K562 (cell line): ENCODE data around the gene KCNK6. TPM values are rescaled to one million over a fixed set of nuclear protein-coding genes. Genes with fewer than 3 reads are reported as not detected.

Source experiments
- ATAC-seq: fragments of 200-7000 bp; cut with Tn5 transposase; 3 replicates; pipeline ENCODE4 v1.9.1; 2020; ENCODE audit warnings: moderate library complexity
- BruUV-seq: library from RNA; stranded (reverse); fragments of 400-500 nt; replicated peaks from 2 replicates; lab custom pipeline; 2021; lab: Mats Ljungman, UMichigan
- CTCF ChIA-PET: fragments of 300-600 bp; formaldehyde crosslinking; extraction: SDS; loops from one replicate; lab custom pipeline; 2021; ENCODE audit warnings: low intra/inter-chr PET ratio; lab: Yijun Ruan, JAX
- POLR2A ChIA-PET: fragments of 300-600, 350-650 bp; sonication (Branson Sonifier 250); formaldehyde crosslinking; extraction: SDS; loops from one replicate; lab custom pipeline; 2021; ENCODE audit warnings: antibody characterized with exemption, inconsistent platforms; lab: Yijun Ruan, JAX
- DNase-seq, 4 experiments: peaks; one replicate each; pipeline versions ENCODE4 v3.0.0 to v3.0.0-alpha.2; 2011 to 2018; ENCODE audit warnings: low spot score in 3 of 4, mixed read lengths in 3 of 4; ENCODE audit errors: extremely low read depth in 1 of 4
- FAIRE-seq: peaks from 2 replicates; lab custom pipeline; 2011; peaks lifted over from hg19 to GRCh38; lab: Jason Lieb, UNC
- H2AFZ ChIP-seq: 2 replicates; pipeline ENCODE4 v1.6.0; 2011; ENCODE audit warnings: low read depth, low read length, control low read depth, inconsistent platforms
- H3K27ac ChIP-seq: fragments of 200-600 bp; 3 replicates; pipeline ENCODE4 v1.8.0; 2011; ENCODE audit warnings: low read depth, mild to moderate bottlenecking, control low read depth, inconsistent platforms, low read length, moderate library complexity, mixed read lengths; ENCODE audit errors: extremely low read depth
- H3K27me3 ChIP-seq, 2 experiments: fragments of 300-600 bp in 1 of 2; 2 replicates in 1 of 2; 3 replicates in 1 of 2; pipeline versions ENCODE4 v1.6.0 to v1.8.0; 2011; ENCODE audit warnings: inconsistent platforms in 2 of 2, low read length in 2 of 2, mild to moderate bottlenecking in 1 of 2, mixed read lengths in 1 of 2, moderate library complexity in 1 of 2; ENCODE audit not compliant: control insufficient read depth in 2 of 2, insufficient read depth in 2 of 2
- H3K36me3 ChIP-seq: fragments of 300-600 bp; 3 replicates; pipeline ENCODE4 v1.8.0; 2011; ENCODE audit warnings: mild to moderate bottlenecking, low read length, inconsistent platforms; ENCODE audit not compliant: control insufficient read depth, insufficient read depth
- H3K4me1 ChIP-seq, 2 experiments: fragments of 200-600 bp in 1 of 2; replicated peaks in 1 of 2; 2 replicates in 1 of 2; 3 replicates in 1 of 2; pipeline versions ENCODE4 v1.5.1 to v1.8.0; 2011; ENCODE audit warnings: inconsistent platforms in 2 of 2, low read length in 2 of 2, mild to moderate bottlenecking in 1 of 2, mixed read lengths in 1 of 2, moderate library complexity in 1 of 2; ENCODE audit not compliant: control insufficient read depth in 2 of 2, insufficient read depth in 2 of 2
- H3K4me2 ChIP-seq: 2 replicates; pipeline ENCODE4 v1.6.1; 2011; ENCODE audit warnings: low read length, control low read depth, inconsistent platforms, mixed read lengths; ENCODE audit not compliant: insufficient read depth
- H3K4me3 ChIP-seq: fragments of 200-600 bp; sonication (generic), shearing (Covaris generic); 2 replicates; pipeline ENCODE4 v1.5.1; 2016; ENCODE audit warnings: control low read depth, inconsistent platforms
- H3K79me2 ChIP-seq: fragments of 200-600 bp; 3 replicates; pipeline ENCODE4 v1.8.0; 2011; ENCODE audit warnings: low read length, inconsistent platforms; ENCODE audit not compliant: control insufficient read depth, insufficient read depth
- H3K9ac ChIP-seq, 2 experiments: 2 replicates each; pipeline versions ENCODE4 v1.6.0 to v1.6.1; 2011; ENCODE audit warnings: low read depth in 2 of 2, low read length in 2 of 2, control low read depth in 1 of 2, inconsistent platforms in 1 of 2, mild to moderate bottlenecking in 1 of 2, mixed read lengths in 1 of 2; ENCODE audit not compliant: insufficient read depth in 1 of 2
- H3K9me1 ChIP-seq: one replicate; pipeline ENCODE4 v1.6.0; 2011; ENCODE audit warnings: inconsistent platforms, mild to moderate bottlenecking, low read length, moderate library complexity; ENCODE audit not compliant: control insufficient read depth, insufficient read depth
- H3K9me3 ChIP-seq: replicated peaks from 2 replicates; pipeline ENCODE4 v1.5.1; 2011; ENCODE audit warnings: low read depth, low read length, inconsistent platforms; ENCODE audit not compliant: control insufficient read depth, insufficient read depth
- H4K20me1 ChIP-seq: replicated peaks from 2 replicates; pipeline ENCODE4 v1.6.1; 2011; ENCODE audit warnings: low read length, inconsistent platforms, mixed read lengths; ENCODE audit not compliant: control insufficient read depth, insufficient read depth
- ETV1 ChIP-seq: fragments of 450-650 bp; conservative IDR thresholded peaks from 2 replicates; pipeline ENCODE4 v1.6.1; 2016; ENCODE audit warnings: missing genetic modification characterization, control low read depth, low read depth, missing compliant biosample characterization
- NCOA6 ChIP-seq: fragments of 450-650 bp; IDR thresholded peaks from 2 replicates; pipeline ENCODE4 v1.6.1; 2017; ENCODE audit warnings: mild to moderate bottlenecking
- SPI1 ChIP-seq: IDR thresholded peaks from 2 replicates; pipeline ENCODE4 v1.6.1; 2011; ENCODE audit warnings: low read depth, low read length, control low read depth, borderline replicate concordance
- WGBS: fragments of 100-300 bp; shearing (Covaris generic); methylation state at CpG from one replicate; pipeline ENCODE4 v1.1.6; 2016; ENCODE audit warnings: low coverage, mixed read lengths; ENCODE audit not compliant: insufficient coverage; ENCODE audit errors: missing lambda C conversion rate; 5-methylcytosine and 5-hydroxymethylcytosine counted together
- in situ Hi-C: fragments of 300-500 bp; cut with MboI; formaldehyde crosslinking; loops from 4 replicates; pipeline ENCODE4 v1.15.0; 2018; ENCODE audit warnings: inconsistent platforms, mixed read lengths
- intact Hi-C: fragments of 100-400 bp; cut with micrococcal nuclease; formaldehyde crosslinking; loops from 2 replicates; pipeline ENCODE4 v1.14.2; 2022
- polyA plus RNA-seq, 8 experiments: library from polyadenylated mRNA; depleted of rRNA in 4 of 8; stranded (reverse) in 5 of 8; unstranded in 3 of 8; fragments of >200 nt; fragmentation: Nextera tagmentation in 2 of 8; fragmentation: Illumina TruSeq in 1 of 8; extraction: Ambion mirVana in 2 of 8; extraction: Trizol in 1 of 8; gene quantifications; 2 replicates each; pipeline versions ENCODE4 v1.2.1 to v1.2.3, GENCODE V29; 2011 to 2014; ENCODE audit warnings: inconsistent platforms in 1 of 8, missing spikeins in 1 of 8
- total RNA-seq, 7 experiments: library from RNA; depleted of rRNA in 6 of 7; stranded (reverse); fragments of >200 nt in 6 of 7; fragmentation: Illumina TruSeq in 2 of 7; extraction: Trizol in 2 of 7; gene quantifications; 2 replicates each; pipeline versions ENCODE4 v1.2.1 to v1.2.3, GENCODE V29; 2011 to 2021; ENCODE audit warnings: low replicate concordance in 1 of 7
- TF ChIP-seq, protein P1 (sequence below): sonication (generic); IDR thresholded peaks from 2 replicates; pipeline ENCODE4 v1.6.1; 2016
- TF ChIP-seq, protein P2 (sequence below): fragments of 250-450 bp; sonication (Bioruptor Pico); IDR thresholded peaks from 2 replicates; pipeline ENCODE4 v1.4.0; 2020; ENCODE audit warnings: mild to moderate bottlenecking, moderate library complexity
- TF ChIP-seq, protein P3 (sequence below): sonication (generic); formaldehyde crosslinking; IDR thresholded peaks from 2 replicates; pipeline ENCODE4 v1.8.1; 2023; ENCODE audit warnings: mild to moderate bottlenecking, missing genetic modification reagents

The KCNK6 gene
- total and polyA plus RNA-seq, 9 of the 15 experiments (the other 6 are each of a cell fraction or from before 2014, with no cell fraction given) = 0.05 to 0.42 (median 0.15) TPM

DNA sequence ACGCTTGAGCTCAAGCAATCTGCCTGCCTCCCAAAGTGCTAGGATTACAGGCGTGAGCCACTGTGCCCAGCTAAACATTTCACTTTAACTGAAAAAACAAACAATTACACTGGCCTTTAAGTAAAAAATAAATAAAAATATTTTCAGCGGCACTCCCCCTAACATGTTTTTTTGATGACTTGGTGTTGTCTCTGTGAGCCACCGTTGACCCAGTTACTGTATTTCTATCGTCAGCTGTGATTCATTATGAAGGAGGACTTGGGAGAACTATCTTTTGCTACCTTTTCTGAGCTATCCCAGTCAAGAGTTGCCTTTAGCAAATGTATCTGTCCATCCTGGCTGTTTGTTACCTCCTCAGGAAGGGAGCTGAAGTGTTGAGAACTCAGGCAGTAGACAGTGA, 34.1 kb upstream of the KCNK6 start (continued):
- TF ChIP-seq, protein P1, sequence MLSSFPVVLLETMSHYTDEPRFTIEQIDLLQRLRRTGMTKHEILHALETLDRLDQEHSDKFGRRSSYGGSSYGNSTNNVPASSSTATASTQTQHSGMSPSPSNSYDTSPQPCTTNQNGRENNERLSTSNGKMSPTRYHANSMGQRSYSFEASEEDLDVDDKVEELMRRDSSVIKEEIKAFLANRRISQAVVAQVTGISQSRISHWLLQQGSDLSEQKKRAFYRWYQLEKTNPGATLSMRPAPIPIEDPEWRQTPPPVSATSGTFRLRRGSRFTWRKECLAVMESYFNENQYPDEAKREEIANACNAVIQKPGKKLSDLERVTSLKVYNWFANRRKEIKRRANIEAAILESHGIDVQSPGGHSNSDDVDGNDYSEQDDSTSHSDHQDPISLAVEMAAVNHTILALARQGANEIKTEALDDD = no peak

DNA sequence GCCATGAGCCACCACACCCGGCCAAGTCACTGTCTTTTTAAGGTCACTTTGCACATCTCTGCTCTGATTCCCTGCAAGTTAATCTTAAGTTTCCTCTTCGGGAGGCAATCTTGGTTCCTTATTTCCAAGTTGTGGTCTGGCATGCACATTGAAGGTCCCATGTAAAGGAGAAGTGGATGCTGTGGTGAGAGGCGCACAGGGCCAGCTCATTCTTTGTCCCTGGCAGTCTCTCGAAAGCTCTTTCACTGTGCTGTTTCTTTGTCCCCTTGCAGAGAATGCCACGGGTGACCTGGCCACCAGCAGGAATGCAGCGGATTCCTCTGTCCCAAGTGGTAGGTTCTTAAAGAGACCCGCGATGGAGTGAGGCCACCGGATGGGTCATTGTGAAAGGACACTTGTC, 32.0 kb upstream of the KCNK6 start:
- Histone ChIP-seq H3K36me3 (no peaks in the 10 kb centered on the region), H3K4me2 (no peak overlapping the region), H3K27ac (no peak overlapping the region), H3K4me1 (peaks cover 2 to 31% of the 10 kb centered on the region in 2 experiments; a peak in 3 of 5 replicates)
- no TSS peak for BruUV-seq
- ChIA-PET POLR2A (interaction anchor here (1.5 to 1.9 kb wide), 2 partner anchors 10 to 15 kb away, joined by 5 to 7 read pairs; no protein-coding TSS in a partner anchor), CTCF (no interaction called here)
- no peak for ATAC-seq
- no peak for DNase-seq
- TF ChIP-seq, protein P2, sequence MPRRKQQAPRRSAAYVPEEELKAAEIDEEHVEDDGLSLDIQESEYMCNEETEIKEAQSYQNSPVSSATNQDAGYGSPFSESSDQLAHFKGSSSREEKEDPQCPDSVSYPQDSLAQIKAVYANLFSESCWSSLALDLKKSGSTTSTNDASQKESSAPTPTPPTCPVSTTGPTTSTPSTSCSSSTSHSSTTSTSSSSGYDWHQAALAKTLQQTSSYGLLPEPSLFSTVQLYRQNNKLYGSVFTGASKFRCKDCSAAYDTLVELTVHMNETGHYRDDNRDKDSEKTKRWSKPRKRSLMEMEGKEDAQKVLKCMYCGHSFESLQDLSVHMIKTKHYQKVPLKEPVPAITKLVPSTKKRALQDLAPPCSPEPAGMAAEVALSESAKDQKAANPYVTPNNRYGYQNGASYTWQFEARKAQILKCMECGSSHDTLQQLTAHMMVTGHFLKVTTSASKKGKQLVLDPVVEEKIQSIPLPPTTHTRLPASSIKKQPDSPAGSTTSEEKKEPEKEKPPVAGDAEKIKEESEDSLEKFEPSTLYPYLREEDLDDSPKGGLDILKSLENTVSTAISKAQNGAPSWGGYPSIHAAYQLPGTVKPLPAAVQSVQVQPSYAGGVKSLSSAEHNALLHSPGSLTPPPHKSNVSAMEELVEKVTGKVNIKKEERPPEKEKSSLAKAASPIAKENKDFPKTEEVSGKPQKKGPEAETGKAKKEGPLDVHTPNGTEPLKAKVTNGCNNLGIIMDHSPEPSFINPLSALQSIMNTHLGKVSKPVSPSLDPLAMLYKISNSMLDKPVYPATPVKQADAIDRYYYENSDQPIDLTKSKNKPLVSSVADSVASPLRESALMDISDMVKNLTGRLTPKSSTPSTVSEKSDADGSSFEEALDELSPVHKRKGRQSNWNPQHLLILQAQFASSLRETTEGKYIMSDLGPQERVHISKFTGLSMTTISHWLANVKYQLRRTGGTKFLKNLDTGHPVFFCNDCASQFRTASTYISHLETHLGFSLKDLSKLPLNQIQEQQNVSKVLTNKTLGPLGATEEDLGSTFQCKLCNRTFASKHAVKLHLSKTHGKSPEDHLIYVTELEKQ (CRISPR knock-in tag) = no peak
- TF ChIP-seq, protein P3, sequence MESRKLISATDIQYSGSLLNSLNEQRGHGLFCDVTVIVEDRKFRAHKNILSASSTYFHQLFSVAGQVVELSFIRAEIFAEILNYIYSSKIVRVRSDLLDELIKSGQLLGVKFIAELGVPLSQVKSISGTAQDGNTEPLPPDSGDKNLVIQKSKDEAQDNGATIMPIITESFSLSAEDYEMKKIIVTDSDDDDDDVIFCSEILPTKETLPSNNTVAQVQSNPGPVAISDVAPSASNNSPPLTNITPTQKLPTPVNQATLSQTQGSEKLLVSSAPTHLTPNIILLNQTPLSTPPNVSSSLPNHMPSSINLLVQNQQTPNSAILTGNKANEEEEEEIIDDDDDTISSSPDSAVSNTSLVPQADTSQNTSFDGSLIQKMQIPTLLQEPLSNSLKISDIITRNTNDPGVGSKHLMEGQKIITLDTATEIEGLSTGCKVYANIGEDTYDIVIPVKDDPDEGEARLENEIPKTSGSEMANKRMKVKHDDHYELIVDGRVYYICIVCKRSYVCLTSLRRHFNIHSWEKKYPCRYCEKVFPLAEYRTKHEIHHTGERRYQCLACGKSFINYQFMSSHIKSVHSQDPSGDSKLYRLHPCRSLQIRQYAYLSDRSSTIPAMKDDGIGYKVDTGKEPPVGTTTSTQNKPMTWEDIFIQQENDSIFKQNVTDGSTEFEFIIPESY (CRISPR knock-in tag) = peak; percentile 52; the same call in 1 of the 2 replicates
- peak; percentile 53; the same call in 1 of the 2 replicates for TF ChIP-seq SPI1
- TF ChIP-seq NCOA6 = no peak
- no peak for TF ChIP-seq ETV1 (tag)
- TF ChIP-seq, all 486 proteins: peak for 2
- intact Hi-C loops = no loop called here
- Histone ChIP-seq H3K9me3 (no peaks in the 10 kb centered on the region), H3K79me2 (no peaks in the 10 kb centered on the region), H3K27me3 (no peaks in the 10 kb centered on the region), H2AFZ (no peak overlapping the region), H3K4me3 (no peak overlapping the region), H4K20me1 (no peaks in the 10 kb centered on the region), H3K9me1 (no peaks in the 10 kb centered on the region), H3K9ac (no peak overlapping the region)
- peak; percentile 42 for FAIRE-seq
- in situ Hi-C loops = no loop called here
- WGBS = 63% methylated on average over 9 of the region's 9 CpGs
